HG02678 (cell line): Measurements from ENCODE around the gene TSHZ2.

Experiments used
- ATAC-seq: cut with Tn5 transposase; IDR thresholded peaks from one replicate; pipeline ENCODE4 v1.9.1; 2021; ENCODE audit warnings: mild to moderate bottlenecking, moderate library complexity; ENCODE audit not compliant: unreplicated experiment

The TSHZ2 gene

DNA sequence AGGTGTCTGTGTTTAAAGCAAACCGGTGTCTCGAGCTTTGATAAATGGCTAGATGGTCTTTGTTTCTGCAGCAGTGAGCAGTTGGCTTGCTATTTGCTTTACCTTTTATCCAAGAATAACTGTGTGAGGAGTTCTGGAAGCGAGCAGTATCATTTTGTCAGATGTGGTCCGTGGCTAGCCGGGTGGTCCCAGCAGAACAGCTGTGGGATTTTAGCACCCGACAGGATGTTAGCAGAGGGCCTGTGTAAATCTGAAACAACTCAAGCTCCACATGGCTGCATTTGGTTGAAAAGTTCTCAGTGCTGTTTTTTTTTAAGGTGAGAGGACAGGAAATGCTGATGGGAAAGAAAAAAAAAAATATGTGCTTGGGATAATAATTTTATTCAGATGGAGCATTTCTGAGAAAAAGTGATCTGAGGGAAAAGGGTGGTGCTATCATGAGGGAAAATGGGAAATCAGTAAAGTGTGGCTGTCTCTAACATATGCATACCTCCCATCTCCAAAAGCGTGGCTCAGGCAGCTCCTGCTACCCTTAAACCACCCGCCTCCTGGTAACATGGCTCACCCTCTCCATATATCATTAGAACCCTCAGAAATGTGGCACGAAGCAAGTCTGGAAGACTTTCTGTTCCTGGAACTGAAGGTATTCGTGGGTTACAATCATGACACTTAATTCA lies 215.4 kb downstream of the TSHZ2 start:
- no peak for ATAC-seq

DNA sequence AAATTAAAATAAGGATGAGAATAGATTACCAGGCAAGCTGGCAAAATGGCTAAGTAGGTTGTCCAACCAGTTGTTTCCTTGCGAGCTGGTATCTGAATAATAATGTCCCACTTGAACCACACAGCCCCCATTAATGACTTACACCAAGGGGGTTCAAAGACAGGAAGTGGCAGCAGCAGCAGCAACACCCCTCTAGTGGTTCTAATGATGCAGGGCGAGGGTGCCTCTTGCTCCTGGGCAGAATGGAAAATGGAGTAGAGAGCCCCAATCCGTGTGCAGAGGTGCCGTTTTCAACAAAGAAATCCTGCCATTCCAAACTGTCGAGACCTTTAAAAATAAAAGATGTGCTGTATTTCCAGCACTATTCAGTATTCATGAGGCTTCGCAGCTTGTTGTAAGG lies 218.1 kb downstream of the TSHZ2 start:
- no peak for ATAC-seq

DNA sequence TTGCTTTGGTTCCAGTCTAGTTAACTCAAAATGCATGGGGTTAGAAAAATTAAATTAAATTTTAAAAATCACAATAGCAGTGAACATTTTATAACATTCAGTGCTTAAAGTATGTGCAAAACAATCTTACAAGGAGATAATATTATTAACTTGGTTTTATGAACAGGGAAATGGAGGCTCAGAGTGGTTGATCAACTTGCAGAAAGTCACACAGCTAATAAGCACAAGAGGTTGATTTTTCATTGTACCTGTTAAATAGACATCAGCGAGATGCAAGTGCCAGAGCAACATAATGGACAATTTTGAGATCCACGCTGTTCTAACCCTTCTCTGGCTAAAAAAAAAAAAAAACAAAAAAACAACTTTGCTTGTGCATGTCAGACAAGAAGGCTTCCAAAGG lies 219.8 kb downstream of the TSHZ2 start:
- no peak for ATAC-seq

DNA sequence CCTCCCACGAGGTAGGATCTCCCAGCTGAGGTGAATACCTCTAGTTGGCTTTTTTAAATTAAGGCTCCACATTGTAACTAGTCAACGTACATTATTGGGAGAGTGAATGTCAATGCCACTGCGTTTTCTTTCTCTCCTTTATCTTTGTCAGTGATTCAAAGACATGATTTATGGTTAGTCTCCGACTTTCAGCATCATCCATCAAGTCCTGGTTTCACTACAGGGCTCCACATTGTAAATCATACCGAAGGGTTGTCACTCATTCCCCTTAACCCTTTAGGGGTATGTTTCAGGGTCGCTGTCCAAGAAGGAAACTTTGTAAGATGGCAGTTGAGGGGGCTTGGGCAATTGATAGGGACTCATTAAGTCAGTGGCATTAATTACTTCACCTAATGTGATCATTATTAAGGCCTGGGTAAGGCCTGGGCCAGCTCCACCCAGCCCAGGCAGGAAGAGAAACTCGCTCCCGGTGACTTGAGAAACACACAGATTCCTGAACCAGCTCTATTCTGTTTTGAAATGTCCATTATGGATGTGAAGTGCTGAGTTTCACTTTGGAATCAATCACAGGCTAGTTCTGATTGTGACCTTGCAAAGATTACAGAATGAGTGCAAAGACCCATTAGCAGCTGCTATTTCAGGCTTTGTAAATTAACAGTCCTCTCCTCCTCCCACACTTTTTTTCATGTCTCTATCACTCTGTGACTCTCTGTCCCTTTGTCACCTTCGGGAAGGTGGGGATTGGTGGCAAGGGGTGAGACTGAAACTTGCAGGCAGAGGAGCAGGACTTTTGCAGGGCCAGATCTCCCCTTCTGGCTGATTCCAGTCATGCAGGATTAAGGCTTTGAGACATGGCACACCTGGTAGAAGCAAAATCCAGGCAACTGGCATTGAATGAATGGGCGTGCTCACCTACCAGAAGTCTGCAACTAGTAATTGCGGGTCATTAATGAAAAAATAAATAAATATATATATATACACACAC lies 222.4 kb downstream of the TSHZ2 start:
- no peak for ATAC-seq

DNA sequence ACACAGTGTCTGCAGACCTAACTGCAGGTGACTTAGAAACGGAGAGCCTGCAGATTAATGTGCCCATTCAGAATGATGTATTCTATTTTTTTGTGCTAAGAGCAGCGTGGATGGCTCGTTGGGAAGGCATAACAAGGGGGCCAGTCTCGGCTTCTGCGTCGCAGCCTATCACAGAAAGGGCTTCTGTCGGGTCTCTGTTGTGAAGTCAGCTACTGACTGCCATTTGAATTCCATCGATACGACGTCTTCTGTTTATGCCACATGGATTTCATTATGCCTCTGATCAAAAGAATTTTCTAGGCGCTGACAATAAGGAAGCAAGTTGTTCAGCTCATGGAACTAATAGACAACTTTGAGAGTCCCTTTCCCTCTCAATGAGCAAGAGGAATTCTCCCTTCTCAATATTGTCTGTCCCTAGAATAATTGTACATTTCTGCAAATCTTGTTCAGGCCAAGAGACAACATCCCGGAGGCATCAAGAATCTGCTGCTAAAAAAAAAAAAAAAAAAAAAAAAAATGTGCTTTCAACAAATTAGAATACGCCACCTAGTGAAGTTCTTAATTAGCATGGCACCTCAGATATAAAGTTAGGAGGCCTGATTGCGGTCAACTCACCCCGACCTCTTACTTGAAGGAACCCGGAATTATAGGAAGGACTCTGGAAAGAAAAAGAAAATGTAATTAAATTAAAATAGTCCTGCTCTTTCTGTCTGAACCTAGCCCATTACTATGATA lies 223.9 kb downstream of the TSHZ2 start:
- ATAC-seq = no peak

DNA sequence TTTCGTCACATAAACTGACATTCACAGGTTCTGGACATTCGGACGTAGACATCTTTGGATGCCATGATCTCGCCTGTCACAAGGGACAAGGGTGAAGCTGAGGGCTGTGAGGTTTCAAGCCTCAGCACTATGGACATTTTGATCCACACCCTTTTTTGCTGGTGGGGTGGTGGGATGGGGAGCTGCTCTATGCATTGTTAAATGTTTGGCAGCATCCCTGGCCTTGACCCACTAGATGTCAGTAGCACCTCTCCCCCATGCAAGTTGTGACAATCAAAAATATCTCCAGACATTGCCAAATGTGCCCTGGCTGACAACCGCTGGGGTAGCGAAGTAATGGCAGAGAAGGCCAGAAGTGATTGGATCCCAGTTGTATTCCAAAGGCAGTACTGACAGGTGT lies 229.4 kb downstream of the TSHZ2 start:
- no peak for ATAC-seq

DNA sequence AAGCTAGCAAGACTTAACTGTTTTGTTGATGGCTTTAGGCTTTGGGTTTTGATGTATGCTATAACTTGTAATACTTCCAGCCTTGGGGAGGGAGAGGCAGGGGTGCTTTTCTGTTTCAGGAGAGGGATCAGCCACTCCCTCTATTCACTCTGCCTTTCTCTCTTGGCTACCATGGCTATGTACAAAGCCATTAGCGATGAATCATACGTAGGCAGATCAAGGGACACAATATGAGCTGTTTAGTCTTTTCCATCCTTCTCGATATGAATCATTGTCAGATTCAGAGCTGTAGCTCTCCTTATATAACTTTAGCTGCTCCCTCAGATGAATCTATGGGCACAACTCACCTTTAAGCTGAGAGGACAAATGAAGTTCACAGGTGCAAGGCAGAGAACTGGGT lies 230.6 kb downstream of the TSHZ2 start:
- ATAC-seq = no peak

DNA sequence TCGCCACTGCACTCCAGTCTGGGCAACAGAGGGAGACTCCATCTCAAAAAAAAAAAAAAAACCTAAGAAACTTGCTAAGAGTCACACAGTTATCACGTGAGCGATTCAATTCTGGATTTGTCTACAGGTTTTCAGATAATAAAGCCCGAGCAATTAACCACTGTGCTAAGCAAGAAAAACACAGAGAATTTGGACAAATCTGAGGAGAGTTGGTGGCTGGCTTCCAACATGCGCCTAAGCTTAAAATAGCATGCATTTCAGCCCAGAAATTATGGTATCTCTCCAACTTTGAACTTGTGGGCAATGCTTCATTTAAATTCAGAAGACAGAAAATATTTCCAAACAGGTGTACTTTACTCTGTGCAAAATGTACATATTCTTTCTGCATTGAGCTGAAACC lies 232.9 kb downstream of the TSHZ2 start:
- no peak for ATAC-seq

DNA sequence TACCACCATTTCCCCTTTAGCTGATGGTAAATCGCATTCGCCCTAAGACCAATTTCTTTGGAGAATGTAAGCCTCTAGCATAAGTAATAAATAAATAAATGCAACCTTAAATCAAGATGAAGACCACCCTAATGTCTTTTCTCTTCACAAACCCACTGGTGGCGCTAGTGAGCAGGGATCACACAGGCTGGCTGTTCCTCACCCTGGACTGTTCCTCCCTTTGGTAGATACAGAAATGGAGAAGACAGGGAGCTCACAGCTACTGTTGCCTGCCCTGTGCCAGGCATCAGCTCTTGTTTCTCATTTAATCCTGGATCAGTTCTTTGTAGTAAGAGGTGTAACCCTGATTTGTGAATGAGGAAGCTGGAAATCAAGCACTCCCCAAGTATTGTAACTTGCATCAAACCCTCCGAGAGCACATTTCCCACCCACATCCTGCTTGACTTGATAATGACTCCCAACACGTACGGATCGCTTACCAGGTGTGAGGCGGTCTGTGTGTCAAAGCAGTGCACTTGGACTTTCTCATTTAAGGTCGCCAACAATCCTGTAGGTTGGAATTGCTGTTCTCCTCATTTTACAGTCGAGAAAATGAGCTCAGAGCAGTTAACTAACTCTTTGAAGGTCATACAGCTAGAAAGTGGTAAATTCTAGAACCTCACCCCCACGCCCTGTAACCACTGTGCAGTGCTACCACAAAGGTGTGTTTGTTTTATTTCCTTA lies 236.1 kb downstream of the TSHZ2 start:
- ATAC-seq = no peak

DNA sequence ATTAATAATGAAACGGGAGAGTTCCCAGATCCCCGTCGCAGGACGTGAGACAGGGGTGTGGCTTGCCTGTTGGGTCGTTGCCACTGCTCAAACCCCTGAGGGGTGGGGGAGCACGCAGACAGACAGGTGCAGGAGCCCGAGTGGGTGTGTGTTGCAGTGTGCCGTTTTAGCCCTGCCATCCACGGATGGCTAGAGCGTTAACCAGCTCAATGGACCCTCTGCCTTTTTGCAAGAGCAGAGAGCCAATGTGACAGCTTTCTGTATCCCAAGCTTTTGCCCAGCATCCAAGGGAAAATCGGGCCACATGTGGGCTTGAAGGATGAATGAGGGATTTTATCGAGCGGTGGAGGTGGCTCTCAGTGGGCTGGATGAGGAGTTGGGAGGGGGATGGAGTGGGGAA lies 237.9 kb downstream of the TSHZ2 start:
- ATAC-seq = no peak

DNA sequence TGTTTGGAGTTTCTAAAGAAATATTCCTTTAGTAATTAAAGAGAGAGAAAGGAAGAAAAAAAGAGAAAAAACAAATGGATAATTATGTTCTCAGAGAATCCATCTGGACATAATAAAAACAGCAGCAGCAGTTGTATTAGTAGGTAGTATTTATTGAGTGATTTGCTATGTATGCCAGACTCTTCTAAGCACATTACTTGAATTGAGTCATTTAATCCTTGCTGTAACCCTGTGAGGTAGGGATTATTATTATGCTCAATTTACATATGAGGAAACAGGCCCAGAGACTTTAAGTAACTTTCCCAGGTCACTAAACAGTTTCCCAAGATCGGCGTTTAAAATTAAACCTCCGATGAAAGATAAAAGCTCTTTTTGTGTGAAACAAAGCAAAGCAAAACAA lies 238.8 kb downstream of the TSHZ2 start:
- ATAC-seq = no peak

DNA sequence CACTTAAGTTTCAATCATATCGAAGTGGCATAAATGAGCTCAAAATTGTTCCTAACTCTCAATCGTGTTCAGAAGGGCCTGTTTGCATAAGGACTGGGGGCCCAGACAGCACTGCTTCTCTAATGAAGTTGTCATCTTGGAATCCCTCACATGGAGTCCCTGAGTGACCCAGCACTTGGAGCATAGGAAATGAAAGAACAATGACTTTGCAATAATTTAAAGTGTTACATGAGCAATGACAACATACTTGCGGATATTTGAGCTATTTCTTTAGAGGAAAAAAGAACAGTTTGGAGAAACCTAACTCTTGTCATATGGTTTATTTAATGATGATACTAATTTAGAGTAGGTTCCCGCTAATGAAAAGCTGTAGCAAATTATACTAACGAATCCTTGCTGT lies 239.9 kb downstream of the TSHZ2 start:
- ATAC-seq = no peak

DNA sequence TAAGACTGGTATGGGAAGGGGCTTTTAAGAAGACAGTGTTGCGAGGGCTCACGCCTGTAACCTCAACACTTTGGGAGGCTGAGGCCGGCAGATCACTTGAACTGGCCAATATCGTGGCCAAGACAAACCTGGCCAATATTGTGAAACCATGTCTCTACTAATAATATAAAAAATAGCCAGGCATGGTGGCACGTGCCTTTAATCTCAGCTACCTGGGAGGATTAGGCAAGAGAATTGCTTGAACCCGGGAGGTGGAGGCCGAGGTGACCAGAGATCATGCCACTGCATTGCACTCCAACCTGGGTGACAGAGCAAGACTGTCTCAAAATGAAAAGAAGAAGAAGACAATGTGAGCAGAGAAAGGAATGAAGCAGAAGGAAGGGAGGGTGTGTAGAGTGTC lies 242.2 kb downstream of the TSHZ2 start:
- ATAC-seq = no peak

DNA sequence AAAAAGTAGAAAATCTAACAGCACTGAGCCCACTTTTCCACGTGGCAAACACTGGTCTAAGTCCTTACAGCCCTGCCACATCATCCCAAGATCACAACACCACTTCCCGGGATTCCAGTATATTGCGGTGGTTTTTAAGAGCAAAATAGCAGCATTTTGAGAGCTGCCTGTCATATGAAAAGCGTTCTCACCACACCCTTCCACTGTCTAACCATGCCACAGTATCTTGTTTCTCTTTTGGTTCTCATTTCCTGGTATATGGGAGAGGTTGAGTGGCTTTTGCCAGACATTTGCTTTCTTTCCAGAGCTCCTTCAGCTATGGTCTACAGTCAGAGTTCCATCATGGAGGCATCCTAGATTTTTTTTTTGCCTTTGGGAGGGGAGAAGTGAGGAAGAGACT lies 243.0 kb downstream of the TSHZ2 start:
- ATAC-seq = no peak

DNA sequence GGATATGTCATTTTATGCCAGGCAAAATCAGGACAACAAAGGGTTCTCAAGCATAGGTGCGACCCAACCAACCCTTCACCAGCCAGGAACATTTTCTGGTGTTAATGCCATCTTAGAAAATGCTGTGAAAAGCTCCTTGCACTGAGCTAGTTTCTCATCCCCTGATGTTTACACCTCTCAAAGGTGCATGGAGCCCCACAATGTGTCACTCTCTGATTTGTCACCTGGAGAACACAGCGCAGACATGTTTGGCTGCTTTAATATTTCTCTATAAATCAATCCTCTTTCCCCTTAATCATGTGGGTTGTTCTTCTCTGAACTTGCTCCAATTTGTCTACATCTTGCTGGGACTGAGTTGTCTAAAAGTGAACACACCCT lies 244.3 kb downstream of the TSHZ2 start:
- no peak for ATAC-seq

DNA sequence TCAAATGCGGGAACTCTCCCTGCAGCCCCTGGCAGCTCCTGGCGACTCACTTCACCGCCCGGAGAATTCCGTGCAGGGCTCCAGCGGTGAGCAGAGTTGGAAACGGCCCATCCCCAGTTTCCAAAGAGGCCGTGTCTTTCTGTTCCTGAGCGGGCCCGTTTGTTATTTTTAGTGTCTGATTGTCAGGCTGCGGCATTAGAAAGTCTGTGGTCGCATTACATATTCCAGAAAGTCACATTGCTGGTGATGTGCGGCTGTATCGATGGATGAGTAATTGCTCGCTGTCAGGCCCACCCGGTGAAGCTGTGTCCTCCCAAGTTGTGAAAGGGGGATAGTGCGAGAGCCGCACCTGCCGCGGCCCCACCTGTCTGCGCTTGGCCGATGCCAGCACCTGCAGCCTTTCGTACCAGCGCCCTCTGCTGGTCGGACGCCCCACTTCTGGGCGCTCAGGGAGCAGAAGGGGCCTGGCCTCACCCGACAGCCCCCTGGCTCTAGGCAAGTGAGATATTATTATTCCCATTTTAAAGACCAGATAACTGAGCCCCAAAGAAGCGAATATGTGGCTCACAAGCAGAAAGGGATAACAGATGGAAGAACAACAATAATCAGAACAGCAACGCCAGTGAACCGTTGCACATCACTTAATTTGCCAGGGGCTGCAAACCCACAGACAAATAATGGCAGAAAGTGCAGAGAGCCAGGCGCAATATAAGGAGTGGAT lies 244.9 kb downstream of the TSHZ2 start:
- no peak for ATAC-seq

DNA sequence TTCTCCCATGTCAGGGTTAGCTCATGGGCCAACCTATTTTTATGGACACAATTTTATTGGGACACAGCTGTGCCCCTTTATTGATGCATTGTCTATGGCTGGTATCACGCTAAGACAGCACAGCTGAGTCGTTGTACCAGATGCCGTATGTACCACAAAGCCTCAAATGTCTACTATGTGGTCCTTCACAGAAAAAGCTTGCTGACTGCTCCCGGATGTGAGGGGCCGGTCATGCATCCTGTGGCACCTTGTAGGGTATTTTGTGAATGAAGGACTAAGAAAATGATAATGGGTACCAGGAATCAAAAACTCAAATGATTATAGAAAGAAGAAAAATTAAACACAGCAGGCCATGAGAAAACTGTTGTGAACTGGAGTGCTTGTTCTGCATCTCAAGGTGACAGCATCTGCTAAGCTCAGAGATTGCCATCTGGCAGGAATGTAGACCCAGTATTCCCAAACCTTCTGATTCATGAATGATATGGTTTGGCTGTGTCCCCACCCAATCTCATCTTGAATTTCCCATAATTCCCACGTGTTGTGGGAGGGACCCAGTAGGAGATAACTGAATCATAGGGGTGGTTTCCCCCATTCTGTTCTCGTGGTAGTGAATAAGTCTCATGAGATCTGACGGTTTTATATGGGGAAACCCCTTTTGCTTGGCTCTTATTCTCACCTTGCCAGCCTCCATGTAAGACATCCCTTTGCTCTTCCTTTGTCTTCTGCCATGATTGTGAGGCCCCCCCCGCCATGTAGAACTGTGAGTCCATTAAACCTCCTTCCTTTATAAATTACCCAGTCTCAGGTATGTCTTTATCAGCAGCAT lies 248.5 kb downstream of the TSHZ2 start:
- no peak for ATAC-seq

DNA sequence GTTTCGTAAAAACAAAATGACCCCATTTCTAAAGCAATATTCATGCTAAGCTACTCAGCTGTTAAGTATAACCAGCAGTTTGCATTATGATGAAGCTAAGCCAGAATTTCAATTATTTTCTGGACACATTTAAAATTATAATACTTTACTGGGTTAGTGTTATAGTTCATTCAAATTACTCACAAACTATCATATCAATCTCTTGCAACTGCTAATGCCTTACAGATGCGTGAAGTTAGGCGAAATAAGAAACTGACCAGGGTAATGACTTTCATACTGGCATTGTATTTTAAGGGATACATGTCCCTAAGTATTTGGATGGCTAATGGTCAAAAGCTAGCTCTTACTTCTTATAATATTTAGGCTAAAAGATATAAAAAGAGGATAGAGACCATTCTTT lies 249.6 kb downstream of the TSHZ2 start:
- no peak for ATAC-seq

DNA sequence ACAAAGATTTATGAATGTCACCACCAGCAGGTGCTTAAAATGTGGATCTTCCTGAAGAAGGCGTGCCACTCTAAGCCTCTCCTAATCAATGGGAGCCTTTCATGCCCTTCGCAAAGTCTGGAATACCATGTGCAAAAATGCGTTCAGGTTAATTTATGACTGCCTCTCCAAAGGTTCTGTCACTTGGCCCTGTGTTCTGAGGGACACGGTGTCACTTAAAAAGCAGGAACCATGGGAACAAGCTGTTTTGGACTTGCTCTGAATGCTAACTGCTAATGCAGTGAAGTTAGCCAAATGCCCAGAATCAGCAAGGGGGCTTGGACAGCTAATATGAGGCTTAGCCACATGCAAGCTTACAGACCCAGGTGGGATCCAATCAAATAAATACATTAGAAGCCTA lies 250.3 kb downstream of the TSHZ2 start:
- no peak for ATAC-seq

DNA sequence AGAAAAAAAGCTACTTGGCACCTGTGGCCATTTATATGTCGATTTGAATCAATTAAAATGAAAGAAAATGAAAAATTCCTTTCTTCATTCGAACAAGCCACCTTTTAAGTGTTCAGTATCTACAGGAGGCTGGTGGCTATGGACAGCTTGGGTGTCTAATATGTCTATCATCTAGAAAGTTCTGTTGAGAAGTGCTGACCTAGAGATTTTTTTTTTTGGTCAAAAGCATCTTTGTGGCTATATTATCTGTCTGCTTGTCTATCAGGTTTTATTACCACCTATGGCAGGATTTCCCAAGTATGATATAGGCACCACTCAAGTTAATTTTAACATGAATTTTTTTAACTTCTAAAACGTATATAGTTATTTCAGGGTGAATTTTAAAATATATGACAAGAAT lies 250.8 kb downstream of the TSHZ2 start:
- no peak for ATAC-seq
